Naive thymus-derived CD4-positive, alpha-beta T cell (primary cell): ENCODE data around the gene PPCDC. TPM values are rescaled to one million over a fixed set of nuclear protein-coding genes. Genes with fewer than 3 reads are reported as not detected.
A peak's percentile ranks its signal among the peaks of the same experiment; 100 is the strongest.
"Not testable (repeated sequence)": the region's sequence is repeated elsewhere in the genome, so short reads cannot be mapped to it uniquely, and the experiment has no call there.

Source experiments
- ATAC-seq: fragments of 150-1000 bp; cut with Tn5 transposase; 2 replicates; pipeline ENCODE4 v1.10.0; 2021; ENCODE audit warnings: mild to moderate bottlenecking, moderate library complexity
- CTCF ChIA-PET: fragments of 350-600 bp; sonication (Branson Sonifier 250); formaldehyde crosslinking; loops from one replicate; lab custom pipeline; 2021; ENCODE audit warnings: antibody characterized with exemption; lab: Charles Lee
- POLR2A ChIA-PET: fragments of 350-600 bp; sonication (Branson Sonifier 250); formaldehyde crosslinking; loops from one replicate; lab custom pipeline; 2021; ENCODE audit warnings: antibody characterized with exemption, inconsistent platforms; lab: Charles Lee
- DNase-seq, 9 donors: peaks; one replicate each; pipeline versions ENCODE4 v3.0.0 to v3.0.0-alpha.2; 2020 to 2022; ENCODE audit warnings: mixed read lengths in 1 of 9
- H3K27ac ChIP-seq: one replicate; pipeline ENCODE4 v1.7.0; 2013; ENCODE audit warnings: mild to moderate bottlenecking, low read depth, low read length, moderate library complexity
- H3K27me3 ChIP-seq, 2 donors: one replicate each; pipeline ENCODE4 v1.7.0; 2013; ENCODE audit warnings: low read length in 2 of 2, mild to moderate bottlenecking in 2 of 2, moderate library complexity in 2 of 2; ENCODE audit not compliant: control insufficient read depth in 2 of 2, insufficient read depth in 2 of 2
- H3K36me3 ChIP-seq, 3 experiments: 1 replicate in 2 of 3; 2 replicates in 1 of 3; pipeline ENCODE4 v1.7.0; 2013; ENCODE audit warnings: low read length in 3 of 3, mild to moderate bottlenecking in 3 of 3, moderate library complexity in 1 of 3; ENCODE audit not compliant: insufficient read depth in 3 of 3, control insufficient read depth in 2 of 3
- H3K4me1 ChIP-seq, 2 donors: one replicate each; pipeline ENCODE4 v1.7.0; 2013; ENCODE audit warnings: low read length in 2 of 2, mild to moderate bottlenecking in 2 of 2, moderate library complexity in 1 of 2; ENCODE audit not compliant: control insufficient read depth in 2 of 2, insufficient read depth in 2 of 2
- H3K4me3 ChIP-seq: 2 replicates; pipeline ENCODE4 v1.7.0; 2013; ENCODE audit warnings: mild to moderate bottlenecking, low read length
- H3K9me3 ChIP-seq, 3 experiments: 1 replicate in 2 of 3; 2 replicates in 1 of 3; pipeline ENCODE4 v1.7.0; 2013; ENCODE audit warnings: low read length in 3 of 3; ENCODE audit not compliant: control insufficient read depth in 2 of 3
- H3K27ac Mint-ChIP-seq, 9 donors: one replicate each; pipeline ENCODE4 v1.8.0; 2020 to 2022; ENCODE audit warnings: mixed read lengths in 9 of 9, mild to moderate bottlenecking in 8 of 9, moderate library complexity in 5 of 9, inconsistent platforms in 2 of 9
- H3K27me3 Mint-ChIP-seq, 5 donors: one replicate each; pipeline ENCODE4 v1.8.0; 2021 to 2022; ENCODE audit warnings: mixed read lengths in 5 of 5, mild to moderate bottlenecking in 1 of 5
- H3K36me3 Mint-ChIP-seq, 5 donors: one replicate each; pipeline ENCODE4 v1.8.0; 2020 to 2022; ENCODE audit warnings: mixed read lengths in 5 of 5, mild to moderate bottlenecking in 3 of 5, inconsistent platforms in 1 of 5
- H3K4me1 Mint-ChIP-seq, 7 donors: one replicate each; pipeline ENCODE4 v1.8.0; 2020 to 2022; ENCODE audit warnings: mixed read lengths in 7 of 7, mild to moderate bottlenecking in 3 of 7, inconsistent platforms in 1 of 7
- H3K4me3 Mint-ChIP-seq, 10 donors: one replicate each; pipeline ENCODE4 v1.8.0; 2020 to 2022; ENCODE audit warnings: mild to moderate bottlenecking in 10 of 10, mixed read lengths in 10 of 10, moderate library complexity in 6 of 10, inconsistent platforms in 2 of 10
- H3K9me3 Mint-ChIP-seq, 11 donors: one replicate each; pipeline ENCODE4 v1.8.0; 2020 to 2022; ENCODE audit warnings: mixed read lengths in 11 of 11, mild to moderate bottlenecking in 4 of 11, inconsistent platforms in 1 of 11, moderate library complexity in 1 of 11
- intact Hi-C, 2 donors: fragments of 100-400 bp; cut with micrococcal nuclease; formaldehyde crosslinking; loops; one replicate each; pipeline ENCODE4 v1.15.1; 2023
- polyA plus RNA-seq, 2 donors: library from polyadenylated mRNA; unstranded; fragments of 300-500 nt; fragmentation: Illumina TruSeq; gene quantifications; one replicate each; pipeline ENCODE4 v1.2.3, GENCODE V29; 2021
- total RNA-seq, 6 experiments: library from RNA in 5 of 6; stranded (reverse) in 5 of 6; gene quantifications; 1 replicate in 5 of 6; 2 replicates in 1 of 6; pipeline ENCODE4 v1.2.3 and lab custom pipeline; 2021 to 2026

PPCDC gene
- total and polyA plus RNA-seq, 7 experiments from 2014 or later, result 11.7 to 31.3 (median 14.5) TPM

DNA sequence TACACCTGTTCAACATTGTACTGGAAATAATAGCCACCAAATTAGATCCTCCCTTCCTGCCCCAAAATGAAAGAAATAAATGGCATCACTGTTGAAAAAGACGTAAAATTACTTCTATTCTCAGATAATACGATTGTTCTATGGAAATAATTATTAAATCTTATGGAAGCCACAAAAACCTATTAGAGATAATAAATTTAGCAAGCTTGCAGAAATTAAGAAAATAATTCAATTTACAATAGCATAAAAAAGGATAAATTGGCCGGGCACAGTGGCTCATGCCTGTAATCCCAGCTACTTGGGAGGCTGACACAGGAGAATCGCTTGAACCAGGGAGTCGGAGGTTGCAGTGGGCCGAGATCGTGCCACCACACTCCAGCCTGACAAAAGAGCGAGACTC is 57.8 kb downstream of the PPCDC start:
- CTCF ChIA-PET, result no interaction called here
- POLR2A ChIA-PET, result no interaction called here
- ATAC-seq (no peak), DNase-seq (no peak)
- Mint-ChIP-seq H3K4me3 (no peak overlapping the region), H3K4me1 (peaks cover 0 to 29% (median 0%) of the 10 kb centered on the region in 7 donors), H3K27me3 (peaks cover 0 to 60% (median 0%) of the 10 kb centered on the region in 5 donors), H3K9me3 (peaks cover 0 to 50% (median 16%) of the 10 kb centered on the region in 11 donors), H3K36me3 (peaks cover 0 to 30% (median 11%) of the 10 kb centered on the region in 5 donors), H3K27ac (no peak overlapping the region)
- intact Hi-C loops, result no loop called here
- H3K4me3 ChIP-seq, result no peak overlapping the region
- peaks cover 0 to 2% (median 0%) of the 10 kb centered on the region in 3 experiments for H3K9me3 ChIP-seq
- no peaks in the 10 kb centered on the region for H3K36me3 ChIP-seq
- no peaks in the 10 kb centered on the region for H3K27me3 ChIP-seq
- H3K27ac ChIP-seq, result no peak overlapping the region
- no peaks in the 10 kb centered on the region for H3K4me1 ChIP-seq

DNA sequence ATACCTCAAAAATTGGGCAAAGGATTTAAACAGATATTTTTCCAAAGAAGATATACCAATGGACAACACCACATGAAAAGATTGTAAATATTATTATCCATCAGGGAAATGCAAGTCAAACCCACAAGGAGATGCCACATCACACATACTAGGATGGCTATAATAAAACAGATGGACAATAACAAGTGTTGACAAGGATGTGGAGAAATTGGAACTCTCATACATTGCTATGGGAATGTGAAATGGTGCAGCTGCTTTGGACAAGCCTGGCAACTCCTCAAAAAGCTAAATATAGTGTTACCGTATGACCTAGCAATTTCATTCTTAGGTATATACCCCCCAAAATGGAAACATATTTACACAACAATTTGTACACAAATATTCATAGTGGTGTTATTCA is 59.3 kb downstream of the PPCDC start:
- no peak for DNase-seq
- Histone ChIP-seq H3K27ac (no peak overlapping the region), H3K36me3 (no peaks in the 10 kb centered on the region), H3K9me3 (no peaks in the 10 kb centered on the region), H3K4me3 (no peak overlapping the region), H3K4me1 (no peaks in the 10 kb centered on the region), H3K27me3 (no peaks in the 10 kb centered on the region)
- POLR2A ChIA-PET, result no interaction called here
- Mint-ChIP-seq H3K27me3 (peaks cover 0 to 68% (median 0%) of the 10 kb centered on the region in 5 donors), H3K4me3 (no peak overlapping the region), H3K9me3 (peaks cover 0 to 51% (median 19%) of the 10 kb centered on the region in 11 donors), H3K27ac (no peak overlapping the region), H3K4me1 (peaks cover 0 to 23% (median 0%) of the 10 kb centered on the region in 7 donors), H3K36me3 (peaks cover 0 to 34% (median 11%) of the 10 kb centered on the region in 5 donors)
- CTCF ChIA-PET, result no interaction called here
- no peak for ATAC-seq
- intact Hi-C loops, result no loop called here

DNA sequence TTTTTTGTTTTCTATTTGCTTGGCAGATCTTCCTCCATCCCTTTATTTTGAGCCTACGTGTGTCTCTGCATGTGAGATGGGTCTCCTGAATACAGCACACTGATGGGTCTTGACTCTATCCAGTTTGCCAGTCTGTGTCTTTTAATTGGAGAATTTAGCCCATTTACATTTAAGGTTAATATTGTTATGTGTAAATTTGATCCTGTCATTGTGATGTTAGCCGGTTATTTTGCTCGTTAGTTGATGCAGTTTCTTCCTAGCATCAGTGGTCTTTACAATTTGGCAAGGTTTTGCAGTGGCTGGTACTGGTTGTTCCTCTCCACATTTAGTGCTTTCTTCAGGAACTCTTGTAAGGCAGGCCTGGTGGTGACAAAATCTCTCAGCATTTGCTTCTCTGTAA is 62.3 kb downstream of the PPCDC start:
- H3K4me1 ChIP-seq, H3K4me3 ChIP-seq, H3K4me3 Mint-ChIP-seq, CTCF ChIA-PET, H3K27ac ChIP-seq, H3K27me3 ChIP-seq, H3K9me3 ChIP-seq, H3K36me3 ChIP-seq, ATAC-seq, POLR2A ChIA-PET, H3K27ac Mint-ChIP-seq, intact Hi-C loops, DNase-seq: not testable (repeated sequence)
- Mint-ChIP-seq H3K36me3 (peaks cover 0 to 38% (median 11%) of the 10 kb centered on the region in 5 donors), H3K9me3 (peaks cover 0 to 41% (median 18%) of the 10 kb centered on the region in 11 donors), H3K27me3 (peaks cover 0 to 53% (median 0%) of the 10 kb centered on the region in 5 donors), H3K4me1 (peaks cover 0 to 13% (median 0%) of the 10 kb centered on the region in 7 donors)

DNA sequence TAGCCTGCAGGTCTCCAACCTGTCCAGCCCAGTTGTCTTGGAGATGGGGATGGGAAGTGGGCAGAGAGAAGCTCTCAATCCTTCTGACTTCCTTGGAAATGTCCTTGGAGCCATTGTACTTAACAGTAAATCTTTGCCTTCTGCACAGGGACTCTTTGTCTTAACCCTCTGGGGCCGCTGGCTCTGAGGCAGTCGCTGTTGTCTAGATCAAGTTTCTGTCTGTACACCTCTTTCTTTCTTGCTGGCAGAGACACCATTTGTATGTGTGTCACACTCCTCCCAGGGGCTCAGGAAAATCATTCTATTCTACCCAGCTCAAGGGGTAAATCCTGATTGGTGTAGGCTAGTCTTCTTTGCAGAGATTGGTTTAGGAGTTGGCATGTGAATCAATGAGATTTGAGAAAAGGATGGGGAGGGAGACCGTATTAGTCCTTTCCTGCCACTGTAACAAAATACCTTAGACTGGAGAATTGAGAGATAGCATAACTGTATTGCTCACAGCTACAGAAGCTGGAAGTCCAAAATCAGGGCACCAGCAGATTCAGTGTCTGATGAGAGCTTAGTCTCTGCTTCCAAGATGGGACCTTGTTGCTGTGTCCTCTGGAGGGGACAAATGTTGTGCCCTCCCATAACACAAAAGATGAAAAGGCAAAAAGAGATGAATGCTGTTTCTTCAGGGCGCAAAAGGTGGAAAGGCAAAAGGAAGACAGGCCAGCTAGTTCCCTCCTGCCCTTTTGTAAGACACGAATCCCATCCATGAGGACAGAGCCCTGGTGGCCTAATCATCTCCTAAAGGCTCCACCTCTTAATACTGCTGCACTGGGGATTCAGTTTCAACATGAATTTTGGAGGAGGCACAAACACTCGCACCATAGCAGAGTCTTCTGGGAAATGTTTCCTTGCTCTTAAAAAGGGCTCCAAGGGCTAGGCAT is 66.3 kb downstream of the PPCDC start:
- H3K27me3 ChIP-seq, result no peaks in the 10 kb centered on the region
- ChIA-PET POLR2A (no interaction called here), CTCF (no interaction called here)
- intact Hi-C loops, result no loop called here
- ATAC-seq (peak; percentile 18), DNase-seq (no peak)
- H3K36me3 Mint-ChIP-seq, result peaks cover 0 to 43% (median 11%) of the 10 kb centered on the region in 5 donors
- peaks cover 0 to 21% (median 0%) of the 10 kb centered on the region in 5 donors for H3K27me3 Mint-ChIP-seq
- H3K27ac ChIP-seq, result no peak overlapping the region
- no peak overlapping the region for H3K4me3 Mint-ChIP-seq
- H3K36me3 ChIP-seq, result no peaks in the 10 kb centered on the region
- H3K9me3 ChIP-seq, result no peaks in the 10 kb centered on the region
- H3K4me1 Mint-ChIP-seq, result peaks cover 0 to 11% (median 0%) of the 10 kb centered on the region in 7 donors
- H3K4me1 ChIP-seq, result no peaks in the 10 kb centered on the region
- no peak overlapping the region for H3K27ac Mint-ChIP-seq
- peaks cover 0 to 32% (median 14%) of the 10 kb centered on the region in 11 donors for H3K9me3 Mint-ChIP-seq
- no peak overlapping the region for H3K4me3 ChIP-seq

DNA sequence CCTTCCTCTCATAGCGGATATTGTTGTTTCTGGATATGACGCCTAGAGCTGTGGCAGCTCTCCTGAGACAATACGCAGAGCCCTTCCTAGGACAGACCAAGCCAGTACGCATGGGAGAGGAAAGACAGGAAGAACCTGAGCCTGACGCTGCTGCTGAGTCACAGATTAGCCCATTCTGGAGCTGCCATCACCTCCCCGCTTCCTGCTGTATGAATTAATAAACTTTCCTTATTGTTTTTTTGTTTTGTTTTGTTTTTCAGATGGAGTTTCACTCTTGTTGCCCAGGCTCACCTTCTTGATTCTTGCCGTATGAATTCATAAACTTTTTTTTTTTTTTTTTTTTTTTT is 67.0 kb downstream of the PPCDC start:
- Histone ChIP-seq H3K27me3 (no peaks in the 10 kb centered on the region), H3K4me3 (no peak overlapping the region), H3K4me1 (no peaks in the 10 kb centered on the region), H3K27ac (no peak overlapping the region), H3K9me3 (no peaks in the 10 kb centered on the region), H3K36me3 (no peaks in the 10 kb centered on the region)
- peaks cover 0 to 13% (median 0%) of the 10 kb centered on the region in 7 donors for H3K4me1 Mint-ChIP-seq
- DNase-seq (no peak), ATAC-seq (peak; percentile 82)
- ChIA-PET POLR2A (no interaction called here), CTCF (no interaction called here)
- peaks cover 0 to 27% (median 10%) of the 10 kb centered on the region in 11 donors for H3K9me3 Mint-ChIP-seq
- H3K4me3 Mint-ChIP-seq, result no peak overlapping the region
- H3K27ac Mint-ChIP-seq, result no peak overlapping the region
- intact Hi-C loops, result no loop called here
- peaks cover 0 to 36% (median 5%) of the 10 kb centered on the region in 5 donors for H3K36me3 Mint-ChIP-seq
- H3K27me3 Mint-ChIP-seq, result peaks cover 0 to 14% (median 0%) of the 10 kb centered on the region in 5 donors

DNA sequence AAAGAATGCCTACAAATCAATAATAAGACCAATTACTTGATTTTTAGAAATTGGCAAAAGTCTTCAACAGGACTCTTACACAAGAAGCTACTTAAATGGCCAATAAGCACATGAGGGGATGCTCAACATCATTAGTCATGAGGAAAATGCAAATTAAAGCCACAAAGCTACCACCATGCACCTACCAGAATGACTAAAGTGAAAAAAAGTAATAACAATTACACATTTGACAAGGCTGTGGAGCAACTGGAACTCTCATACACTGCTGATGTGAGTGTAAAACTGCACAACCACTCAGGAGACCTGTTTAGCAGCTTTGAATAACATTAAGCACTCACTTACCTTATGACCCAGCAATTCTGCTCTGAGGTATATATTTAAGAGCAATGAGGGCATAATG is 68.4 kb downstream of the PPCDC start:
- Mint-ChIP-seq H3K9me3 (peaks cover 0 to 19% (median 2%) of the 10 kb centered on the region in 11 donors), H3K4me1 (peaks cover 0 to 16% (median 0%) of the 10 kb centered on the region in 7 donors), H3K36me3 (peaks cover 0 to 30% (median 0%) of the 10 kb centered on the region in 5 donors), H3K4me3 (no peak overlapping the region), H3K27me3 (peaks cover 0 to 6% (median 0%) of the 10 kb centered on the region in 5 donors), H3K27ac (no peak overlapping the region)
- intact Hi-C loops, result no loop called here
- Histone ChIP-seq H3K27ac (no peak overlapping the region), H3K4me3 (no peak overlapping the region), H3K36me3 (no peaks in the 10 kb centered on the region), H3K9me3 (no peaks in the 10 kb centered on the region), H3K4me1 (no peaks in the 10 kb centered on the region), H3K27me3 (no peaks in the 10 kb centered on the region)
- DNase-seq (no peak), ATAC-seq (no peak)
- POLR2A ChIA-PET, result no interaction called here
- CTCF ChIA-PET, result no interaction called here
